H9 (cell line): ENCODE measurements around the gene NCBP3. TPM values are rescaled to one million over a fixed set of nuclear protein-coding genes. Genes with fewer than 3 reads are reported as not detected.

Experiments
- DNase-seq: peaks from one replicate; pipeline ENCODE4 v3.0.0-alpha.2; 2017
- H2AFZ ChIP-seq: one replicate; pipeline ENCODE4 v1.6.1; 2013; ENCODE audit warnings: mild to moderate bottlenecking, low read length, control low read depth, moderate library complexity
- H2AK5ac ChIP-seq: 2 replicates; pipeline ENCODE4 v1.6.1; 2013; ENCODE audit warnings: low read length, control low read depth, mixed read lengths; ENCODE audit not compliant: insufficient read length
- H2BK120ac ChIP-seq: one replicate; pipeline ENCODE4 v1.6.1; 2013; ENCODE audit warnings: low read depth, mild to moderate bottlenecking, low read length, control low read depth, inconsistent platforms; ENCODE audit not compliant: poor library complexity, severe bottlenecking
- H2BK12ac ChIP-seq: 2 replicates; pipeline ENCODE4 v1.6.1; 2013; ENCODE audit warnings: low read length, control low read depth, mixed read lengths, low read depth; ENCODE audit not compliant: insufficient read length
- H2BK15ac ChIP-seq: 2 replicates; pipeline ENCODE4 v1.6.1; 2013; ENCODE audit warnings: low read depth, low read length, control low read depth
- H2BK20ac ChIP-seq: one replicate; pipeline ENCODE4 v1.6.1; 2013; ENCODE audit warnings: low read depth, mild to moderate bottlenecking, low read length, control low read depth, inconsistent platforms; ENCODE audit not compliant: poor library complexity, severe bottlenecking
- H2BK5ac ChIP-seq: 2 replicates; pipeline ENCODE4 v1.6.1; 2013; ENCODE audit warnings: low read length, control low read depth, mixed read lengths; ENCODE audit not compliant: insufficient read length
- H3K14ac ChIP-seq: 2 replicates; pipeline ENCODE4 v1.6.1; 2013; ENCODE audit warnings: low read length, control low read depth; ENCODE audit not compliant: insufficient read depth
- H3K18ac ChIP-seq: 2 replicates; pipeline ENCODE4 v1.6.1; 2013; ENCODE audit warnings: low read depth, mild to moderate bottlenecking, mixed read lengths, low read length, control low read depth; ENCODE audit not compliant: insufficient read length
- H3K23ac ChIP-seq: 2 replicates; pipeline ENCODE4 v1.6.1; 2013; ENCODE audit warnings: low read length, control low read depth, mixed read lengths, low read depth; ENCODE audit not compliant: insufficient read length
- H3K23me2 ChIP-seq: 2 replicates; pipeline ENCODE4 v1.6.1; 2013; ENCODE audit warnings: low read depth, mild to moderate bottlenecking, mixed read lengths, low read length, control low read depth; ENCODE audit not compliant: insufficient read length, poor library complexity, severe bottlenecking
- H3K27ac ChIP-seq: 2 replicates; pipeline ENCODE4 v1.5.1; 2013; ENCODE audit warnings: low read length, control low read depth, mixed read lengths, low read depth; ENCODE audit not compliant: insufficient read length
- H3K27me3 ChIP-seq: 2 replicates; pipeline ENCODE4 v1.6.1; 2013; ENCODE audit warnings: low read length, control low read depth, inconsistent platforms; ENCODE audit not compliant: insufficient read depth
- H3K4ac ChIP-seq: 2 replicates; pipeline ENCODE4 v1.6.1; 2013; ENCODE audit warnings: low read depth, mild to moderate bottlenecking, control low read depth, inconsistent platforms, low read length, moderate library complexity
- H3K4me1 ChIP-seq: 2 replicates; pipeline ENCODE4 v1.6.1; 2013; ENCODE audit warnings: low read length, control low read depth, inconsistent platforms; ENCODE audit not compliant: insufficient read depth
- H3K4me2 ChIP-seq: 2 replicates; pipeline ENCODE4 v1.6.1; 2013; ENCODE audit warnings: low read length, control low read depth, mixed read lengths; ENCODE audit not compliant: insufficient read length, insufficient read depth
- H3K56ac ChIP-seq: 2 replicates; pipeline ENCODE4 v1.6.1; 2013; ENCODE audit warnings: low read depth, mild to moderate bottlenecking, mixed read lengths, low read length, control low read depth; ENCODE audit not compliant: insufficient read length
- H3K79me1 ChIP-seq: 2 replicates; pipeline ENCODE4 v1.6.1; 2013; ENCODE audit warnings: low read depth, mild to moderate bottlenecking, moderate library complexity, low read length, control low read depth, inconsistent platforms; ENCODE audit not compliant: insufficient read depth, poor library complexity, severe bottlenecking
- H3K79me2 ChIP-seq: 2 replicates; pipeline ENCODE4 v1.6.1; 2013; ENCODE audit warnings: low read length, control low read depth, inconsistent platforms; ENCODE audit not compliant: insufficient read depth
- H3K9ac ChIP-seq: 2 replicates; pipeline ENCODE4 v1.6.1; 2013; ENCODE audit warnings: low read length, control low read depth, mixed read lengths; ENCODE audit not compliant: insufficient read length; ENCODE audit errors: extremely low read depth
- H3K9me3 ChIP-seq: one replicate; pipeline ENCODE4 v1.6.1; 2013; ENCODE audit warnings: low read depth, low read length, inconsistent platforms; ENCODE audit not compliant: control insufficient read depth
- H3T11ph ChIP-seq: one replicate; pipeline ENCODE4 v1.6.1; 2013; ENCODE audit warnings: mild to moderate bottlenecking, low read length, control low read depth, inconsistent platforms
- H4K20me1 ChIP-seq: one replicate; pipeline ENCODE4 v1.6.1; 2013; ENCODE audit not compliant: control insufficient read depth, insufficient read length, insufficient read depth
- H4K5ac ChIP-seq: 2 replicates; pipeline ENCODE4 v1.6.1; 2013; ENCODE audit warnings: low read depth, mild to moderate bottlenecking, mixed read lengths, low read length, control low read depth; ENCODE audit not compliant: insufficient read length
- H4K8ac ChIP-seq: replicated peaks from 2 replicates; pipeline ENCODE4 v1.6.1; 2013; ENCODE audit warnings: low read length, control low read depth, mixed read lengths, low read depth; ENCODE audit not compliant: insufficient read length
- H4K91ac ChIP-seq: 2 replicates; pipeline ENCODE4 v1.6.1; 2013; ENCODE audit warnings: low read depth, mild to moderate bottlenecking, moderate library complexity, mixed read lengths, low read length, control low read depth; ENCODE audit not compliant: insufficient read length
- H3K27ac Mint-ChIP-seq, 3 experiments: 2 replicates in 2 of 3; 3 replicates in 1 of 3; pipeline ENCODE4 v1.8.0; 2020 to 2021; ENCODE audit warnings: mixed read lengths in 3 of 3, mild to moderate bottlenecking in 1 of 3, moderate library complexity in 1 of 3
- H3K27me3 Mint-ChIP-seq: 2 replicates; pipeline ENCODE4 v1.8.0; 2021; ENCODE audit warnings: low read depth, mild to moderate bottlenecking, moderate library complexity, mixed read lengths
- H3K36me3 Mint-ChIP-seq, 3 experiments: 2 replicates in 2 of 3; 3 replicates in 1 of 3; pipeline ENCODE4 v1.8.0; 2020 to 2021; ENCODE audit warnings: low read depth in 3 of 3, mixed read lengths in 3 of 3; ENCODE audit not compliant: insufficient read depth in 1 of 3
- H3K4me1 Mint-ChIP-seq, 2 experiments: 2 replicates each; pipeline ENCODE4 v1.8.0; 2020; ENCODE audit warnings: mixed read lengths in 2 of 2
- H3K4me3 Mint-ChIP-seq, 2 experiments: 2 replicates in 1 of 2; 3 replicates in 1 of 2; pipeline ENCODE4 v1.8.0; 2020 to 2021; ENCODE audit warnings: mild to moderate bottlenecking in 2 of 2, mixed read lengths in 2 of 2, moderate library complexity in 1 of 2
- H3K9me3 Mint-ChIP-seq, 2 experiments: 2 replicates in 1 of 2; 3 replicates in 1 of 2; pipeline ENCODE4 v1.8.0; 2020; ENCODE audit warnings: mild to moderate bottlenecking in 2 of 2, mixed read lengths in 2 of 2, moderate library complexity in 1 of 2
- CTCF ChIP-seq: fragments of 200-600 bp; sonication (generic); conservative IDR thresholded peaks from 3 replicates; pipeline ENCODE4 v1.8.0; 2021; ENCODE audit warnings: antibody characterized with exemption, mild to moderate bottlenecking
- WGBS: extraction: QIAGEN DNeasy Blood & Tissue Kit; methylation state at CpG from one replicate; pipeline ENCODE4 v1.1.7; 2013; ENCODE audit warnings: missing lambda C conversion rate, low lambda C conversion rate, mixed read lengths; ENCODE audit not compliant: insufficient read length; ENCODE audit errors: extremely low coverage; 5-methylcytosine and 5-hydroxymethylcytosine counted together
- total RNA-seq: library from RNA; stranded (reverse); gene quantifications from 2 replicates; pipeline ENCODE4 v1.2.1, GENCODE V29; 2021

Gene NCBP3
- total RNA-seq, 1 experiment from 2014 or later, result 45.7 TPM

- no peak overlapping the region for H3K4ac ChIP-seq
- no peak overlapping the region for H3K18ac ChIP-seq
- H4K20me1 ChIP-seq, result no peaks in the 10 kb centered on the region
- no peaks in the 10 kb centered on the region for H3K9me3 ChIP-seq
- no peak overlapping the region for H3K9ac ChIP-seq
- H4K8ac ChIP-seq, result no peak overlapping the region
- no peak overlapping the region for H2AK5ac ChIP-seq
- no peak overlapping the region for H4K91ac ChIP-seq
- Mint-ChIP-seq H3K27ac (0 out of 7 replicates have a peak overlapping the region, but pooled peaks of 1 of the 3 experiments have one; percentile 37), H3K27me3 (peaks cover 25% of the 10 kb centered on the region), H3K36me3 (no peaks in the 10 kb centered on the region; a peak in 1 of 7 replicates), H3K4me3 (no peak overlapping the region), H3K9me3 (peaks cover 6 to 7% of the 10 kb centered on the region in 2 experiments; a peak in 4 of 5 replicates), H3K4me1 (peaks cover 5 to 7% of the 10 kb centered on the region in 2 experiments)
- H3K79me2 ChIP-seq, result no peaks in the 10 kb centered on the region
- TF ChIP-seq CTCF, result no peak
- H2BK15ac ChIP-seq, result no peak overlapping the region
- H2BK5ac ChIP-seq, result no peak overlapping the region
- H3K23me2 ChIP-seq, result no peaks in the 10 kb centered on the region
- no peaks in the 10 kb centered on the region for H3K79me1 ChIP-seq
- H4K5ac ChIP-seq, result no peak overlapping the region
- no peaks in the 10 kb centered on the region for H3K27me3 ChIP-seq
- no peak overlapping the region for H3T11ph ChIP-seq
- H3K23ac ChIP-seq, result no peak overlapping the region
- H2BK120ac ChIP-seq, result no peak overlapping the region
- no peak for DNase-seq
- no peak overlapping the region for H2AFZ ChIP-seq
- no peak overlapping the region for H3K4me2 ChIP-seq
- H2BK20ac ChIP-seq, result no peak overlapping the region
- no peak overlapping the region for H2BK12ac ChIP-seq
- no peak overlapping the region for H3K56ac ChIP-seq
- H3K4me1 ChIP-seq, result no peaks in the 10 kb centered on the region
- no peak overlapping the region for H3K14ac ChIP-seq
- no CpG with 5 or more reads among the region's 24 CpGs for WGBS
- H3K27ac ChIP-seq, result no peak overlapping the region
Measured at GRCh38 chr17:3851461-3852100, 5.5 kb upstream of the NCBP3 start.
